NK-92 (cell line): ENCODE results near the gene PRAF2.

Experiments used
- DNase-seq: peaks from one replicate; lab custom pipeline; 2025; ENCODE audit not compliant: unreplicated experiment; lab: John Stamatoyannopoulos, UW

The PRAF2 gene

GRCh38 chrX:49075347-49075746 is 1.5 kb upstream of the PRAF2 start:
- DNase-seq = no peak

GRCh38 chrX:49072712-49073095 is 1.1 kb downstream of the PRAF2 start:
- DNase-seq = no peak

GRCh38 chrX:49071877-49072711 is 1.7 kb downstream of the PRAF2 start:
- no peak for DNase-seq

GRCh38 chrX:49070988-49071387 is 2.8 kb downstream of the PRAF2 start:
- DNase-seq = no peak

- DNase-seq = no peak
Measured at GRCh38 chrX:49069038-49069437, 4.8 kb downstream of the PRAF2 start.

GRCh38 chrX:49067285-49068120 is 6.3 kb downstream of the PRAF2 start:
- DNase-seq = no peak

- no peak for DNase-seq
Measured at GRCh38 chrX:49066690-49067089, 7.1 kb downstream of the PRAF2 start.

- no peak for DNase-seq
Measured at GRCh38 chrX:49066278-49066677, 7.5 kb downstream of the PRAF2 start.

GRCh38 chrX:49064735-49065134 is 9.1 kb downstream of the PRAF2 start:
- DNase-seq = no peak

GRCh38 chrX:49064303-49064702 is 9.5 kb downstream of the PRAF2 start:
- DNase-seq = no peak

- DNase-seq = no peak
Measured at GRCh38 chrX:49063715-49064114, 10.1 kb downstream of the PRAF2 start.

GRCh38 chrX:49061916-49062315 is 11.9 kb downstream of the PRAF2 start:
- no peak for DNase-seq

GRCh38 chrX:49061490-49061889 is 12.3 kb downstream of the PRAF2 start:
- no peak for DNase-seq

GRCh38 chrX:49060914-49061313 is 12.9 kb downstream of the PRAF2 start:
- DNase-seq = no peak

- no peak for DNase-seq
Measured at GRCh38 chrX:49059681-49060085, 14.1 kb downstream of the PRAF2 start.

- no peak for DNase-seq
Measured at GRCh38 chrX:49059201-49059600, 14.6 kb downstream of the PRAF2 start.

- no peak for DNase-seq
Measured at GRCh38 chrX:49058794-49059193, 15.0 kb downstream of the PRAF2 start, which contains the start of gene CCDC120. Gene CCDC120, plus strand, starts transcription at chrX:49058999. Its CDS starts 3,043 bp downstream, at chrX:49062042.

- DNase-seq = no peak
Measured at GRCh38 chrX:49054073-49054762, 19.6 kb downstream of the PRAF2 start.

- no peak for DNase-seq
Measured at GRCh38 chrX:49053223-49054072, 20.4 kb downstream of the PRAF2 start.

GRCh38 chrX:49043987-49044281 is 29.9 kb downstream of the PRAF2 start:
- no peak for DNase-seq
